HG03039 (cell line): ENCODE measurements around the gene FUT7.

Experiments
- ATAC-seq: cut with Tn5 transposase; IDR thresholded peaks from one replicate; pipeline ENCODE4 v1.9.1; 2021; ENCODE audit warnings: mild to moderate bottlenecking, moderate library complexity; ENCODE audit not compliant: unreplicated experiment

Gene FUT7, protein sequence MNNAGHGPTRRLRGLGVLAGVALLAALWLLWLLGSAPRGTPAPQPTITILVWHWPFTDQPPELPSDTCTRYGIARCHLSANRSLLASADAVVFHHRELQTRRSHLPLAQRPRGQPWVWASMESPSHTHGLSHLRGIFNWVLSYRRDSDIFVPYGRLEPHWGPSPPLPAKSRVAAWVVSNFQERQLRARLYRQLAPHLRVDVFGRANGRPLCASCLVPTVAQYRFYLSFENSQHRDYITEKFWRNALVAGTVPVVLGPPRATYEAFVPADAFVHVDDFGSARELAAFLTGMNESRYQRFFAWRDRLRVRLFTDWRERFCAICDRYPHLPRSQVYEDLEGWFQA

DNA sequence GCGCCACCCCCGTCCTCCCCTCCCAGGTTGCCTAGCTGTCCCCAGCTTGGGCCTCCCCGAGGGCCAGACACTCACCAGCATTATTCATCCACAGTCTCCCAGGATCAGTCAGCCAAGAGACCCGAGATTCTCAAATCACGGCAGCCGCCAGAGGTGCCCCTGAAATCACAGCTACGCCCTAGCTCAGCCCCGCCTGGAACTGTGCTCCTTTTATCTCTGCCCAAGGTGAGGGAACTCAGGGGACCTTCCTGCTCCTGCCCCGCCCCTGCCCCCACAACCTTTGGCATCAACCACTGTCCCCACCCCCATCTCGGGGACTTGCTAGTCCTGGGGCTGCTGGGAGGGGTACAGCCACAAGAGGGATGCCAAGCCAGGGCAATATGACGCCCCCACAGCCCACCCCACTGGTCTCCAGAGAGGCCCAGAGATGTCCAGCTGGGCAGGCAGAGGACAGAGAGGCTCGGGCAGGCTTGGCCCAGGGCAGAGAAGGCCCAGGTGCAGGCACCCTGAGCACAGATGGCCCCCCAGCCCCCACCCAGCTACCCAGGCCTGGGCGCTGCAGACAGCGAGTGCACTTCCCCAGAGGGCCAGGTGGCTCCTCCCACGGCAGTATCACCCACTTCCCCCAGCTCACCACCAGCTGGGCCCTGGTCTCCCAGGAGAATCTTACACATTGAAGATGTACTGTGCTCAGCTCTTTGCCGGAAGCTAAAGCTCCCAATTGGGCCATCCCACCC lies at the start of gene FUT7:
Gene FUT7 (minus strand): TSS at position 185 of the 737 bp plus-strand sequence. CDS start 97 bp downstream, at position 88.
- no peak for ATAC-seq

DNA sequence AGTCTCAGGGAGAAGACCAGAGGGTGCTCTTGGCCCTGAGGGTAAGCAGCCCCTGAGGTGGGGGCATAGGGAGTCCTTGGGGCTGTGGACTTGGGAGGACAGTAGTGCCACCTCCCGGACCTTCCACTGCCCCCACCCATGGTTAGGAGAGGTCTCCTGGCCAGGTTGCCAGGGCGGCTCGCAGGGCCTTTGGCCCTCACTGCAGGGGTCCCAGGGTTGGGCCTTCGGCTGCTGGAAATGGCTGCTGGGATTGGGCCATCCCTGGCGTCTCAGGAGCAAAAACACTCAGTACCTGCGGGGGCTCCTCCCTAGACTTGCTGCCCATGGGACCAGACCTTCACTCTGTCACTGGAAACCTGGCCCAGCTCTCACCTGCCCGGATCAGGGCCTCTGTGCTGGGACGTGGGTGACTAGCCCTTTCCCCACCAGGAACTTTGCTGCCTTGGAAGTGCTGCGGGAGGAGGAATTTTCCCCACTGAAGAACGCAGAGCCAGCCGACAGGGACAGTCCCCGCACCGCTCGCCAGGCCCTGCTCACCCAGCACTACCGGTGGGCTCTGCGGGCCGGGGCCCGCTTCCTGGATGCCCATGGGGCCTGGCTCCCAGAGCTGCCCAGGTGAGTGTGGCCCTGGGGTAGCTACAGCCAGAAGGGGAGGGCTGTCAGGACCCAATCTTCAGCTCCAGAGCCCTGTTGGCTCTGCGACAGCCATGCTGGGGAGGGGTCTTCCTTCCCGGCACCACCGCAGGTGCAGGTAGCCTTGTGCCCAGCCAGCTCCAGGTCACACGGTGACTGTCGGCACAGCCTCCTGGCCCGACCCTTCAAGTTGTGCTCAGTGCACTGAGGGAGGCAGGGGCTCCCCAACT lies 48.6 kb upstream of the FUT7 start:
- no peak for ATAC-seq

DNA sequence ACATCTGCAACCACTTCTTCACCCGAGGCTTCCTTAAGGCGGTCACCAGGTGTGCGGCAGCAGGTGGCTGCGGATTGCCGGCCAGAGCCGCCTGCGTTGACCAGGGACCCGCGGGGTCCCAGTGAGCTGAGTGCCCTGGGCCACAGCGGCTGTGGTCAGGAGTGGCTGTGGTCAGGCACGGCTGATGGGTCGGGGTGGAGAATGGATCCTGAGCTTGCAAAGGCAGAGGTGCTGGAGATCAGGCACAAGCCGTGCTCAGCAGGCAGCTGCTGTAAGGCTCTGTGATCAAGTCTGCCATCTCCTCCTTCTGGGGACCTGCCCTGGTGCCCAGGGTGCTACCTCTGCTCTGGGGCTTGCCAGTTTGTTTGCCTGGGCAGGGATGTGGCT lies 47.5 kb upstream of the FUT7 start:
- ATAC-seq, result no peak

DNA sequence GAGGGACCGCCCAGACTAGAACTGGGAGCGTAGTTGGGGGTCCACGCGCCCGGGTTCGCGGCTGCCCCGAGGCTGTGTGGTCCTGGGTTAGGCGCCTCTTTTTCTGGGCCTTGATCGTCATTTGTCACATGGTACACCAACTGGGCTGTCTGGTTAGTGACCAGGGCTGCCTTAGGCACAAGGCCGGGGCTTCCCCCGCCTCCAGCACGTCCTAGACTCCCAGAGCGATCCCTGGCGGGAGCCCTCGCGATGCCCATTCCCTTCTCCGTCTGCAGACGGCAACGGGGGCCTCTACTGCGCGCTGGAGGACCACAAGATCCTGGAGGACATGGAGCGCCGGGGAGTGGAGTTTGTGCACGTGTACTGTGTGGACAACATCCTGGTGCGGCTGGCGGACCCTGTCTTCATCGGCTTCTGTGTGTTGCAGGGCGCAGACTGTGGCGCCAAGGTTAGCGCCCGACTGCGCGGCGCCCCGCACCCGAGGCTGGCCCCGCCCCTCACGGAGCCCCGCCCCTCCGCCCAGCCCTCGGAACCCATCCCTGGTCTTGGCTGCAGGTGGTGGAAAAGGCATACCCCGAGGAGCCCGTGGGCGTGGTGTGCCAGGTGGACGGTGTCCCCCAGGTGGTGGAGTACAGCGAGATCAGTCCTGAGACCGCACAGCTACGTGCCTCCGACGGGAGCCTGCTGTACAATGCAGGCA lies 47.0 kb upstream of the FUT7 start:
- ATAC-seq, result no peak

DNA sequence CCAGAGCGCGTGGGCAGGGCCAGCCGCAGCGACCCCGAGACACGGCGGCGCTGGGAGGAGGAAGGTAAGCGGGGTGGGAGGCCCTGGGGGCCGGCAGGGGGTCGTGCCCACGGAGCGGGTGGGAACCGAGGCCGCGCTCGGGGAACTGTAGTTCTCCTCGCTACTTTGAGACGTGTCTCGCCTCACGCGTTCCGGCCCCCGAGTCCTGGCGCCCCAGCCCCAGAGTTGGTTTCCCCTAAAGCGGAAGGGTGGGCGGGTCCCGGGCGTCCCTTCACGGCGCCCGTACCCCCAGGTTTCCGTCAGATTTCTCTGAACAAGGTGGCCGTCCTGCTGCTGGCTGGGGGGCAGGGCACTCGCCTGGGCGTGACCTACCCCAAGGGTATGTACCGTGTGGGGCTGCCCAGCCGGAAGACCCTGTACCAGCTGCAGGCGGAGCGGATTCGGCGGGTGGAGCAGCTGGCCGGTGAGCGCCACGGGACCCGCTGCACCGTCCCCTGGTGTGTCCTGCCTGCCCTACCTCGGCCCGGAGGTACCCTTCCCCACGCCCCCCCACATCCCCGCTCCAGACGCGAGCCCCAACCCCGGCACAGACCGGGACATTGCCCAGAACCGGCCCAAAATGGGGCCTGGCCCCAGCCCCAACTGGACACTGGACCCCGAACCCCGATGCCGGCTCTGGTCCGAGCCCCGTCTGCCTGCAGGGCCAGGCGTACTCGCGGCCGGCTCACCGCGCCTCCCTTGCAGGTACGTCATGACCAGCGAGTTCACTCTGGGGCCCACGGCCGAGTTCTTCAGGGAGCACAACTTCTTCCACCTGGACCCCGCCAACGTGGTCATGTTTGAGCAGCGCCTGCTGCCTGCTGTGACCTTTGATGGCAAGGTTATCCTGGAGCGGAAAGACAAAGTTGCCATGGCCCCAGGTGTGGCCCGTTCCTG lies 46.1 kb upstream of the FUT7 start:
- ATAC-seq, result no peak

DNA sequence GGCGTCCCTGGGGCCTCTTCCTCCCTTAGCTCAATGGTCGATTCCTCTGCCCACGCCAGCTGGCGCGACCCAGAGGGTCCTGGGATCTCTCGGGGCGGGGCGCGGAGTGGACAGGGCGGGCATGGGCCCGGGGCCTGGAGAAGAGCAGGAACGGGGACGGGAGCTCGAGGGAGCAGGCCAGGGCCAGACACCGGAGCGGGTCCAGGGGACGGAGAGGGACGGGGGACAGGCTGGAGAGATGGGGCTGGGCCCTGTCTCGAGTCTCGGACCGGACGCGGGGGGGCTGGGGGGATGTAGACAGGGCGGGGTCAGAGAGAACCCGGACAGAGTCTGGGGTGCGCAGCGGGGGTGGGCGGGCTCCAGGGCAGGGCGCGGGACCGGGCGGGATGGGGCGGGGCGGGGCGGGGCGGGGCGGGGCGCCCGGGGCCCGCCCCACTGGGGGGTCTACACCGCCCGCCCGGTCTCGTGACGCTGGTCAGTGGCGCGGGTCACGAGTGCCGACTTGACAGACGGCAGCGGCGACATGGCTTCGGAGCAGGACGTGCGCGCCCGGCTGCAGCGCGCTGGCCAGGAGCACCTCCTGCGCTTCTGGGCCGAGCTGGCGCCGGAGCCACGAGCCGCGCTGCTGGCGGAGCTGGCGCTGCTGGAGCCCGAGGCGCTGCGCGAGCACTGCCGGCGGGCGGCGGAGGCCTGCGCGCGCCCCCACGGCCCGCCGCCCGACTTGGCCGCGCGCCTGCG lies 45.3 kb upstream of the FUT7 start, which contains the start of gene UAP1L1:
Gene UAP1L1 (plus strand): TSS at position 508 of the 738 bp plus-strand sequence. CDS start 16 bp downstream, at position 524.
- peak; percentile 37 for ATAC-seq

DNA sequence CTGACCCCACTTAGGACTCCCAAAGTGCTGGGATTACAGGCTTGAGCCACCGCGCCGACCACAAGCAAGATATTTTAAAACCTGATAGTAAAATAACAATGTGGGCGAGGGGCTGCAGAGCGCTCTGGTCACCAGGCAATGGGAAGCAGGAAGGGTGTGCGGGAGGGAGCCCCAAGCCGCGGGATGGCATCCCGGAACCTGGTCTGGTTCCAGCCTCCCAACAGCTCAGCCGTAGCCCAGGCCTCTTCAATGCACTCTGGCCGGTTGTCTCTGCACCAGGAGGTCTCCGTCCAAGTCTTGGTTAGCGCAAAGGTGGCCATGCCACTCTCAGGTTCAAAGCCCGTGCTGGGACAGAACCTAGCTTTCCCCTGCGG lies 44.7 kb upstream of the FUT7 start:
- no peak for ATAC-seq

DNA sequence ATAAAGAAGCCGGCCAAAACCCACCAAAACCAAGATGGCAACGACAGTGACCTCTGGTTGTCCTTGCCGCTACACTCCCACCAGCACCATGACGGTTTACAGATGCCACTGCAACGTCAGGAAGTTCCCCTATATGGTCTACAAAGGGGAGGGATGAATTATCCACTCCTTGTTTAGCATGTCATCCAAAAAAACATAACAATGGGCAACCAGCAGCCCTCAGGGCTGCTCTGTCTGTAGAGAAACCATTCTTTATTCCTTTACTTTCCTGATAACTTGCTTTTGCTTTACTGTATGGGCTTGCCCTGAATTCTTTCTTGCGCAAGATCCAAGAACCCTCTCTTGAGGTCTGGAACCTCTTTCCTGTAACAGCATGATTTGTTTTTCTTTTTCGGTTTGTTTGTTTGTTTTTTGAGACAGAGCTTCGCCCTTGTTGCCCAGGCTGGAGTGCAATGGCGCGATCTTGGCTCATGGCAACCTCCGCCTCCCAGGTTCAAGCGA lies 43.4 kb upstream of the FUT7 start:
- no peak for ATAC-seq

DNA sequence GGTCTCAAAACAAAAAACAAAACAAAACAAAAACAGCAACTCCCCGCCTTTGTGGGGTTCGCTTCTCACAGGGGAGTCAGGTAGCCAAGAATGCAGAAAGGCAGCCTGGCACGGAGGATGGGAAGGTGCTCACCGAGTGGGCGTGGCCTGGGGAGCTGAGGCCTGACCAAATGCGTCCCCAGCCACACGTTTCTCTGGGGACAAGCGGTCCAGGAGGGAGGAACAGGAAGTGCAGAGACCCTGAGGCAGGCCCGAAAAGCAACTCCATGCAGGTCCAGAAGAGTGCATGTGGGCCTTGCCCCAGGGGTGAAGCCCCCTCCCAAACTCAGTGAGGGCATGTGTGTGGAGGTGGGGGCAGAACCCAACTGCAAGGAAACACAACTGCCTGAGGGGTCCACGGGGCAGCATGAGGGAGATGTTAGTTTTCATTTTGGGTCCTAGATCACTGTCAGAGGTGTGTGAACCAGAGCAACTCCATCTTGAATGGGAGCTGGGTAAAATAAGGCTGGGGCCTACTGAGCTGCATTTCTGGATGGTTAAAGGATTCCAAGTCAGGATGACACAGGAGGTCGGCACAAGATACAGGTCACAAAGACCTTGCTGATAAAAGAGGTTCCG lies 42.9 kb upstream of the FUT7 start:
- no peak for ATAC-seq

DNA sequence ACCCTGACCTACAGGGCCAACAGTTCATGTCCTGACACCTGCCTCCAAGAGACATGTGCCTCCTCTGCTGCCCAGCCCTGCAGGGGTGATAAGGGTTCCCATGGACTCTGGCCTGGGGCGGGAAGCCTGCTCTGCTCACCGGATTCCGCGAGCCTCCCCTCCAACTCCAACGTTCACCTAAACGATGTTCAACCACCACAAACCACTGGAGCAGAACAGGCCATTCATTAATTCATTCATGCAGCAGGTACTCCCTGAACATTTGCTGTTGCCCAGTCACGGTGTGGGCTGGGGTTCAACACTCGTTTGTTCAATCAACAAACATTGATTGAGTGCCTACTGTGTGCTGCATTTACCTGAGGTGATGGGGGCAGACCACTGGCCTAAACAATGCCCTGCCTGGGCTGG lies 42.1 kb upstream of the FUT7 start:
- no peak for ATAC-seq

DNA sequence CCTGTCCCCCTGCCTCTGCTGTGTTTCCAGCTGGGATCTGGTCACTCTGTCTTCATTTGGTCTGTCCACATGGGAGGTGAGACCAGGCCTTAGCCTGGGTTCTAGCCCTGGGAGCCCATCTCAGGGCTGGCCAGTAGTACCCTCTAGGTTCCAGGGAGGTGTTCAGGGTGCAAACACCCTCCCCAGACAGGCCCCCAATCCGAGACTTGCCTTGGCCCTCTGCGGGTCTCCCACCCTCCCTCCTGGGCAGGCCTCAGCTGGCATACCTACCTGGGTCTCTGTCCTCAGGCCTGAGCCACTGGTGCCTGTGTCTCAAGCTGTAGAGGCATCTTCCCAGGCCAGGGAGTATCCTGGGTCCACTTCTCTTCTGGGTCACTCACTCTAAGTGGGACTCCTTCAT lies 39.4 kb upstream of the FUT7 start:
- no peak for ATAC-seq

DNA sequence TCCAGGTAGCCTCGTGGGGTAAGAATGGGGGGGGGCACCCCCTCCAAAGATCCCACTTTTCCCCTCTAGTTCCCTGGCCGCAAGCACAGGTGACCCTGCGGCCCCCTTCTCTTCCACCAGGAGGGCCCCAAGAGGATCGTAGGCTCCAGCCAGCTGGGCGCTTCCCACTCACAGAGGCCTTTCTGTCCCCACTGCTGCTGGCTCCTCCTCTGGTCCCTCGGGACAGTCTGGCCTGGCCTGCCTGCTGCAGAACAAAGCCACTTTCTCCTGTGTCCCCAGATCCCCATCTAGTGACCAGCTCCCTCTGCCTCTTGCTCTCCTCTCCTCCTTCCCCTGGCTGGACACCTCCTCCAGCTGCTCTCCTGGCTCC lies 39.0 kb upstream of the FUT7 start:
- no peak for ATAC-seq

DNA sequence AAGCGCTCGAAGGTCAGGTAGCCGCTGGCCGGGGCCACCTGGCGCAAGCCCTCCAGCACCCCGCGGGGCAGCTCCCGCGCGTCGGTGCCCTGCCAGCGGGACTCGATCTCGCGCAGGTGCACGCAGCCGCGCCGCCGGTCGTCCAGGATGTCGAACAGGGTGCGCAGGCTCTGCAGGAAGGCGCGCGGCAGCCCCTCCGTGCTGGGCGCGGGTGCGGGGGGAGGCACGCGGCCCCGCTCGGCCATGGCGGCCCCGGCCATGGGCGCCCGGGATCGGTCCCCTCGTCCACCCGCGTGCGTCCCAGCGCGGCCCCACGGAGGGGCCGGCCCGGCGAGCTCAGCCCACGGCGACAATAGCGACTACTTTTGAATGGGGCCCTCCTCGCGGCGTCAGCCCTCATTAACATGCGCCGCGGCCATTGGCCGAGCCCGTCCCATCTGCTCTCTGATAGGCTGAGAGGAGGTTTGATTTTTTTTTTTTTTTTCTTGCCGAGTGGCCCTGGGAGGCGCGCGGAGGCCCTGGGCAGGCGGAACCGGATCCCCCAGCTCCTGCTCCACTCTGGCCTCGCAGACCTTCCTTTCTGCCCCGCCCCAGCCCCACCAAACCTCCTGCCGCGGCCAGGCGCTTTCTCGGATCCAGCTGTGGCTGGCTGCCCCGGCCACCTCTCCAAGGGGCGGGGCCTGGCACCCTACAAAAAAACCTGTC lies 38.5 kb upstream of the FUT7 start, which contains the start of gene SAPCD2:
Gene SAPCD2 (minus strand): TSS at position 357 of the 705 bp plus-strand sequence. CDS start 97 bp downstream, at position 260.
- ATAC-seq, result peak; percentile 67

DNA sequence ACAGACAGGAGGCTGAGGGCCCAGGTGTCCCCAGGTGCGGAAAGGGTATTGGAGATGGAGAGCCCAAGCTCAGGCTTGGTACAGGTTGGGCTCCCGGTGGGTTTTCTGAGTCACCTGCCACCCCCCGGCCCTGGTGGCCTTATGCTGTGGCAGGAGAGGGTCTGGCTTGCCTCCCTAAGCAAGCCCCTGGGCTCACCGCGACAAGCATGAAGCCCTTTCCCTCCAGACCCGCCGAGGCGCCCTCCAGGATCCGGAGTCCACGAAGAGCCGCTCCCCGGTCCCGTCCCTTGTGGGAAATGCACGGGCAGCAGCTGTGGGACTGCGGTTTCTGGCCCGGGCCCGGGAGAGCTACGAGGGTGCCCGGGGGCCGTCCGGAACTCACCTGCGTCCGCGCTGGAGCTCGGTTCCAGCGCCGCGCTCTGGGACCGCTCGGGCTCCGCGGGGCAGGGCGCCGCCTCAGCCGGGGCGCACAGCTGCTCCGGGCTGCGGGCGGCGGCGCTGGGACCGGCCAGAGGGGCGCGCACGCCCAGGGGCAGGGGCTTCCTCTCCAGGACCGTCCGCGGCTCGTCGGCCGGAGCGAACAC lies 37.7 kb upstream of the FUT7 start:
- ATAC-seq, result no peak

DNA sequence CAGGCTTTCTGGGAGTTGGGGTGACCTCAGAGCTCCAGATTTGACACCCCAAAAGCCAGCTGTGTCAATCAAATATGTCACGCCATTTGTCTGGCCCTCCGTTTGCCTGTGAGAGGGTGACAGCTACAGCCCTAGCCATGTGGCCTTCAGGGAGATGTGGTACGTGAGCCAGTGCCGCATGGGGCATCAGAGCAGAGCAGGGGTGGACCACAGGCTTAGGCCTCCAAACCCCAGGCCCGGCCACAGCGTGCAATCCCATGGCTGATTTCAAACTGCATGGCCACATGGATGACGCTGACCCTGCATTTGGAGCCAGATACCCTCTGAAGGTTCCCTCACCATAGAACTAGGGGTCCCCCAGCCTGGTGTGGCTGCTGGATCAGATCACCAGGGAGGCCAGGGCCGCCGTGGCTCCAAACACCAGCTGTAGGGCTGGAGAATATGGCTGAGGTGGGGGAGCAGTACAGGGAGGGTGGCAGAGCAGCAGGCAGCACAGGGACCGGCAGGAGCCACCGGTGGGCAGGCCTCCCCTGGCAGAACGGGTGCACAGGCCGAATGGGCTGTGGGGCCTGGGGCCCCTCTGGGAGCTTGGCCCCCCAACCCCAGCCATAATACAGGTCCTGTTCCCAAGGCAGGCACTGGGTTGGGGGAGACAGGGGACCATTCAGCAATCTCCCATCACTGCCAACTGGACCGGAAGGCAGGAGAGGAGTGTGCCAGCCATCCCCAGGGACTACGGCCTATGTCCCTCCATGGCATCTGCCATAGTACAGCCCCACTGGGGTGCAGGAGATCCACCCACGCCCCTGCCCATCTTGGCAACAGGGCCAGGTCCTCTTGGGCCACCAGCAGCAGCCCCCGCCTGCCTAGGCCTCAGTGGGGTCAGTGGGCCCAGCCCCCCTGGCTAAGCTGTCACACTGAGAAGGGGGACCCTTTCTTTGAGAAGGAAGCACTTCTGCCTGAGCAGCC lies 36.9 kb upstream of the FUT7 start:
- ATAC-seq, result no peak

DNA sequence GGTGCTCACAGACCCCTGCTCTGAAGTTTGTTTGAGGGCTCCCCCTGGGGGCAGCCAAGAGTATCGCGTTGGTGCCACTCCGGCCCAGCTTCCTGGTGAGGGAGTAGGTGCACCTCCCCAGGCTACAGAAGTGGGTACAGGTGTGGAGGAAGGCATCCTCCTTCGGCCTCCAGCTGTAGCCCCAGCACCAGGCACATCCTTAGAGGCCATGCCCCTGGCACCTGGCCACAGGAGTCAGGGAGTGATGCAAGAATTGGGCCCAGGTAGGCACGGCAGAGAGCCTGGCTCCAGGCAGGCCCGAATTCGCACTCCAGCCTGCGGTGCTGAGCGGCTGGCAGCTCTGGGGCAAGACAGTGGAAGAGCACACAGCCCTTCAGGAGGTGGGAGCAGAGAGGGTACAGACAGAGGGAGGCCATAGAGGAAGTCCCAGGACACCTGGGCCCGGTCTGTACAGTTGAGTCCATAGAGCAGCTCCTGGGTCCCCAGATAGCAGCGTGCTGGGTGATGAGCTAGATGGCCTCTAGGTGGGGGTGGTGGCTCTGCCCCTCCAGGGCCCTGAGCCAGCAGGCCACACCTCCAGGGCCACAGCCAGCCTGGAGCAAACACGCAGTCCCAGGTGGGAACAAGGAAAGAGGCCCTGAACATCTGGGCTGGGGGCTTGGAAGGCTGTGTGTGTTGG lies 36.1 kb upstream of the FUT7 start:
- ATAC-seq, result no peak
